Mesendoderm (in vitro differentiated cells): ENCODE measurements around the gene CEP295NL.
A peak's percentile ranks its signal among the peaks of the same experiment; 100 is the strongest.

Experiments
- DNase-seq: peaks from one replicate; pipeline ENCODE4 v3.0.0; 2013
- H2AK5ac ChIP-seq: 2 replicates; pipeline ENCODE4 v1.6.1; 2013; ENCODE audit warnings: low read length, inconsistent platforms
- H2BK120ac ChIP-seq: 2 replicates; pipeline ENCODE4 v1.6.1; 2013; ENCODE audit warnings: low read depth, mild to moderate bottlenecking, low read length, moderate library complexity, mixed read lengths
- H2BK15ac ChIP-seq: replicated peaks from 2 replicates; pipeline ENCODE4 v1.6.1; 2013; ENCODE audit warnings: low read depth, mild to moderate bottlenecking, moderate library complexity
- H2BK5ac ChIP-seq: 2 replicates; pipeline ENCODE4 v1.6.1; 2013; ENCODE audit warnings: low read length, inconsistent platforms
- H3K18ac ChIP-seq: 2 replicates; pipeline ENCODE4 v1.6.1; 2013; ENCODE audit warnings: mild to moderate bottlenecking, low read length, mixed read lengths
- H3K23ac ChIP-seq: one replicate; pipeline ENCODE4 v1.6.1; 2013; ENCODE audit warnings: low read length
- H3K27ac ChIP-seq: 2 replicates; pipeline ENCODE4 v1.5.1; 2013; ENCODE audit warnings: low read depth, mild to moderate bottlenecking, inconsistent platforms, low read length, moderate library complexity
- H3K27me3 ChIP-seq: 2 replicates; pipeline ENCODE4 v1.6.1; 2013; ENCODE audit warnings: low read length, control low read depth, mild to moderate bottlenecking, inconsistent platforms; ENCODE audit not compliant: insufficient read depth, poor library complexity
- H3K36me3 ChIP-seq: 2 replicates; pipeline ENCODE4 v1.6.1; 2013; ENCODE audit warnings: low read length, inconsistent platforms; ENCODE audit not compliant: control insufficient read depth, insufficient read depth
- H3K4ac ChIP-seq: one replicate; pipeline ENCODE4 v1.6.1; 2013; ENCODE audit warnings: low read depth, mild to moderate bottlenecking, low read length, moderate library complexity
- H3K4me1 ChIP-seq: 2 replicates; pipeline ENCODE4 v1.6.1; 2013; ENCODE audit warnings: low read depth, low read length, inconsistent platforms; ENCODE audit not compliant: control insufficient read depth
- H3K4me2 ChIP-seq: 2 replicates; pipeline ENCODE4 v1.6.1; 2013; ENCODE audit warnings: low read length
- H3K4me3 ChIP-seq: 2 replicates; pipeline ENCODE4 v1.5.1; 2013; ENCODE audit warnings: mild to moderate bottlenecking, low read length
- H3K56ac ChIP-seq: one replicate; pipeline ENCODE4 v1.6.1; 2013; ENCODE audit warnings: low read length
- H3K79me1 ChIP-seq: 2 replicates; pipeline ENCODE4 v1.6.1; 2013; ENCODE audit warnings: low read length, inconsistent platforms
- H3K79me2 ChIP-seq: 2 replicates; pipeline ENCODE4 v1.6.1; 2013; ENCODE audit warnings: mild to moderate bottlenecking, low read length; ENCODE audit not compliant: control insufficient read depth, insufficient read depth
- H3K9ac ChIP-seq: 2 replicates; pipeline ENCODE4 v1.6.1; 2013; ENCODE audit warnings: low read length, inconsistent platforms
- H4K5ac ChIP-seq: one replicate; pipeline ENCODE4 v1.6.1; 2013; ENCODE audit warnings: low read length
- H4K8ac ChIP-seq: one replicate; pipeline ENCODE4 v1.6.1; 2013; ENCODE audit warnings: low read depth, mild to moderate bottlenecking, control low read depth, low read length, moderate library complexity
- WGBS: extraction: QIAGEN DNeasy Blood & Tissue Kit; methylation state at CpG from one replicate; pipeline ENCODE4 v1.1.7; 2013; ENCODE audit warnings: low lambda C conversion rate, missing lambda C conversion rate; ENCODE audit not compliant: insufficient coverage; ENCODE audit errors: extremely low coverage; 5-methylcytosine and 5-hydroxymethylcytosine counted together

The CEP295NL gene

DNA sequence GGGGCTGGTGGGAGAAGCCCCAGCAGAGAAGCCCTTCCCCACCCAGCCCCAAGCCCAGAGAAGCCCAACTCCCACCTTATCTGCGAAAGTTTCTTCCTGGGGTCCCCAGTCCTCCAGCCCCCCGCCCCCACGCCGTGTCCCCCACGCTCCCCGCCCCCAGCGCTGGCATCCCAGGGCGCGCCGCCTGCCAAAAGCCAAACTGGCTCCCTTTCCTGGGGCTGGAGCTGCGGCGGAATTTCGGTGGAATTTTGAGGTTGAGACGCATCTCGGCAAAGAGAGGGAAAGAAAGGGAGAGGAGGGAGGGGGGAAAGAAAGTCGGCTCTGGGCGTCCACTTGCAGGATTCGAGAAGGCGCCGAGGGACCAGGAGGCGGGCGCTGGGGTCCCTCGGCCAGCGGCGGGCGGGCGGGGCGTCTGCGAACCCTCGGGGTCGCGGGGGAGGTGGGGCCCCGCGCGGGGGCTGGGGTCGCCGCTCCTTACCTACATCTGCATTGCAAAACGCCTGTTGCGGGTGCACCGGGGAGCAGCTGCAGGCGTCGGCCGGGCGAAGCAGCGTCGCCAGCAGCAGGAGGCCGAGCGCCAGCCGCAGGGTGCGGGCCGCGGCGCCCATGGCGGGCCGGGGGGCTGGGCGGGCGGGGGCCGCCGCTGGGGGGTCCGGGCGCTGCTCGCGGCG lies 21.6 kb upstream of the CEP295NL start:
- peak overlapping the region; percentile 93 for H4K8ac ChIP-seq

GRCh38 chr17:78923660-78924453 lies 20.9 kb upstream of the CEP295NL start:
- H2BK120ac ChIP-seq, result no peak overlapping the region
- no peak overlapping the region for H3K23ac ChIP-seq
- peak overlapping the region; percentile 40 for H3K4me3 ChIP-seq
- no peaks in the 10 kb centered on the region for H3K4me1 ChIP-seq
- peak overlapping the region; percentile 41 for H3K4ac ChIP-seq
- no peaks in the 10 kb centered on the region for H3K36me3 ChIP-seq
- H2BK5ac ChIP-seq, result no peak overlapping the region
- H3K18ac ChIP-seq, result peak overlapping the region; percentile 97
- H2BK15ac ChIP-seq, result no peak overlapping the region
- H3K9ac ChIP-seq, result peak overlapping the region; percentile 76
- H4K8ac ChIP-seq, result no peak overlapping the region
- DNase-seq, result peak; percentile 66
- no CpG with 5 or more reads among the region's 28 CpGs for WGBS
- peaks cover 8% of the 10 kb centered on the region for H3K79me1 ChIP-seq
- H3K27me3 ChIP-seq, result no peaks in the 10 kb centered on the region
- peaks cover 4% of the 10 kb centered on the region for H3K79me2 ChIP-seq
- peak overlapping the region; percentile 82 for H3K56ac ChIP-seq
- H2AK5ac ChIP-seq, result no peak overlapping the region
- no peak overlapping the region for H4K5ac ChIP-seq
- peak overlapping the region; percentile 78 for H3K4me2 ChIP-seq
- H3K27ac ChIP-seq, result no peak overlapping the region

More for the DNA sequence above, 21.6 kb upstream of the CEP295NL start:
- no peak overlapping the region for H4K5ac ChIP-seq
- H2AK5ac ChIP-seq, result no peak overlapping the region
- H2BK120ac ChIP-seq, result peak overlapping the region; percentile 39
- peaks cover 4% of the 10 kb centered on the region for H3K79me2 ChIP-seq
- H3K27ac ChIP-seq, result no peak overlapping the region
- H3K4me2 ChIP-seq, result peak overlapping the region; percentile 78
- no peak overlapping the region for H2BK5ac ChIP-seq
- no peaks in the 10 kb centered on the region for H3K4me1 ChIP-seq
- no CpG with 5 or more reads among the region's 64 CpGs for WGBS
- H3K56ac ChIP-seq, result peak overlapping the region; percentile 82
- peak overlapping the region; percentile 79 for H3K4ac ChIP-seq
- no peak overlapping the region for H3K23ac ChIP-seq
- H2BK15ac ChIP-seq, result no peak overlapping the region
- H3K27me3 ChIP-seq, result no peaks in the 10 kb centered on the region
- peaks cover 8% of the 10 kb centered on the region for H3K79me1 ChIP-seq
- peak; percentile 82 for DNase-seq
- peak overlapping the region; percentile 76 for H3K9ac ChIP-seq
- peak overlapping the region; percentile 46 for H3K4me3 ChIP-seq
- H3K18ac ChIP-seq, result peak overlapping the region; percentile 97
- H3K36me3 ChIP-seq, result no peaks in the 10 kb centered on the region

DNA sequence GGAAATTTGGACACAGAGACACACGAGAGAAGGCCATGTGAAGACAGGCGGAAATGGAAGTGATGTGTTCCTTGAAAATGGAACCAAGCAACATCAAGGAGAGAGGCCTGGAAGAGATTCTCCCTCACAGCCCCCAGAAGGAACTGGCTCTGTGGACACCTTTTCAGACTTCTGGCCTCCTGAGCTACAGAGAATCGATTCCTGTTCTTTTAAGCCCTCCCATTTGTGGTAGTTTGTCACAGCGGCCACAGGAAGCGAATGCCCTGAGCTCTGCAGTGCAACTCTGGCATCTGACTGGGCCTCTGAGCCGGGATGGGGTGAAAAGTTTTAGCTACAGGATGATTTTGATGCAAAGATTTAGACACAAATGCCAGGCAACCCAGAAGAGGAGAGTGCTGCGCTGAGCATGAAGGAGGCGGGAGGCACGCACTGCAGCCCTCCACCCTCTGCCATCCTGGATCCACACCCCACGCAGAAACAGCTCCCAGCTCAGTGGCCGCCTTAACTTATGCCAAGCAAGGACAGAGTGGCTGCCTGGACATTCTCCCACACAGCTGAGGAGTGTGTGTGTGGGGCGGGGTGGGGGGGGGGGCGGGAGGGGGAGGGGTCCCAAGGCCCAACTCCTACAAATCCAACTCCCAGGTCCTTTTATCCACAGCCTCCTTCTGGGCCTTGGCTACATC lies 20.0 kb upstream of the CEP295NL start:
- H2BK120ac ChIP-seq, result no peak overlapping the region
- H3K36me3 ChIP-seq, result no peaks in the 10 kb centered on the region
- H3K79me1 ChIP-seq, result peaks cover 8% of the 10 kb centered on the region
- H2AK5ac ChIP-seq, result no peak overlapping the region
- H3K79me2 ChIP-seq, result peaks cover 4% of the 10 kb centered on the region
- H4K5ac ChIP-seq, result no peak overlapping the region
- no peak overlapping the region for H2BK15ac ChIP-seq
- no peak overlapping the region for H2BK5ac ChIP-seq
- H3K18ac ChIP-seq, result no peak overlapping the region
- H4K8ac ChIP-seq, result no peak overlapping the region
- H3K4me3 ChIP-seq, result no peak overlapping the region
- no peak overlapping the region for H3K27ac ChIP-seq
- no peaks in the 10 kb centered on the region for H3K27me3 ChIP-seq
- no peak overlapping the region for H3K9ac ChIP-seq
- H3K56ac ChIP-seq, result peak overlapping the region; percentile 56
- H3K4ac ChIP-seq, result no peak overlapping the region
- H3K4me2 ChIP-seq, result no peak overlapping the region
- DNase-seq, result no peak
- H3K4me1 ChIP-seq, result no peaks in the 10 kb centered on the region
- no peak overlapping the region for H3K23ac ChIP-seq
- no CpG with 5 or more reads among the region's 13 CpGs for WGBS

DNA sequence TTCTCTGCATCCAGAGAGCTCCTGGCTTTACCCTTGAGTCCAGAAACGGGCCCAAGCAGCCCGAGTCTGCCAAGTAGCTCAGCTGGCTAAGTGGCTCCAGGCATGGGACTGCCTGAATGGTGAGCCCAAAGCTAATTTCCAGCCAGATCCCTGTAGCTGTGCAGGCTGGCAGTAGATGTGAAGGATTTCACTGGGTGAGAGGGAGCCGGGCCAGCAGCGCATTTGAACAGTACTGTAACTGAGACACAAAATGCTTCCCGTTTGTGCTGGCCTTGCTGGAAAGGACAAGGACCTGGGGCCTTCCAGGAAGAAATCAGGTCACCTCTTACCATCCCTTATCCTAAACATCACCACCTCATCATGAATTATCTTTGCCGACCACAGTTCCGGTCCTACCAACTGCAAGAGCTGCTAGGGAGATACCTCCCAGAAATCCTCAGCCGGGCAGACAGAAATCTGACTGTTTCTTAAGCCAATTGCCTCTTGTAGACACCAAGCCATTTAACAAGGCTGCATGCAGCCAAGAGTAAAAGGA lies 18.5 kb upstream of the CEP295NL start:
- Histone ChIP-seq H2BK120ac (no peak overlapping the region), H3K4ac (no peak overlapping the region), H4K8ac (no peak overlapping the region), H3K18ac (no peak overlapping the region), H2AK5ac (no peak overlapping the region), H3K79me1 (peaks cover 11% of the 10 kb centered on the region), H3K56ac (no peak overlapping the region), H3K4me3 (no peak overlapping the region), H2BK5ac (no peak overlapping the region), H2BK15ac (no peak overlapping the region), H3K27ac (no peak overlapping the region), H3K36me3 (no peaks in the 10 kb centered on the region), H3K79me2 (peaks cover 4% of the 10 kb centered on the region), H3K4me2 (no peak overlapping the region), H4K5ac (no peak overlapping the region), H3K4me1 (no peaks in the 10 kb centered on the region), H3K9ac (no peak overlapping the region), H3K23ac (no peak overlapping the region), H3K27me3 (no peaks in the 10 kb centered on the region)
- no peak for DNase-seq
- WGBS, result no CpG with 5 or more reads among the region's 8 CpGs

GRCh38 chr17:78920528-78920927 lies 17.5 kb upstream of the CEP295NL start:
- H3K4me3 ChIP-seq, result no peak overlapping the region
- no peak overlapping the region for H4K5ac ChIP-seq
- no peak overlapping the region for H3K4ac ChIP-seq
- peaks cover 6% of the 10 kb centered on the region for H3K4me1 ChIP-seq
- H4K8ac ChIP-seq, result no peak overlapping the region
- H2AK5ac ChIP-seq, result no peak overlapping the region
- H3K23ac ChIP-seq, result no peak overlapping the region
- no peak overlapping the region for H3K4me2 ChIP-seq
- no peak overlapping the region for H3K9ac ChIP-seq
- peaks cover 4% of the 10 kb centered on the region for H3K79me2 ChIP-seq
- WGBS, result no CpG with 5 or more reads among the region's 8 CpGs
- H3K27ac ChIP-seq, result no peak overlapping the region
- no peak overlapping the region for H2BK5ac ChIP-seq
- no peak for DNase-seq
- H3K18ac ChIP-seq, result no peak overlapping the region
- no peak overlapping the region for H2BK120ac ChIP-seq
- H3K36me3 ChIP-seq, result no peaks in the 10 kb centered on the region
- no peak overlapping the region for H2BK15ac ChIP-seq
- no peaks in the 10 kb centered on the region for H3K27me3 ChIP-seq
- peaks cover 11% of the 10 kb centered on the region for H3K79me1 ChIP-seq
- no peak overlapping the region for H3K56ac ChIP-seq
